Ascending aorta (tissue), 2 donors: ENCODE measurements around the gene TMEM158. TPM values are rescaled to one million over a fixed set of nuclear protein-coding genes. Genes with fewer than 3 reads are reported as not detected.

Source experiments
- DNase-seq, 2 donors: peaks; one replicate each; pipeline ENCODE4 v3.0.0-alpha.2; 2019; ENCODE audit warnings: low spot score in 2 of 2
- H3K27ac ChIP-seq, 2 donors: fragments of 200-600 bp; sonication (generic); one replicate each; pipeline ENCODE4 v1.5.1; 2016 to 2017; ENCODE audit warnings: mild to moderate bottlenecking in 1 of 2
- H3K27me3 ChIP-seq: fragments of 200-600 bp; sonication (generic); one replicate; pipeline ENCODE4 v1.5.1; 2017
- H3K36me3 ChIP-seq, 2 donors: fragments of 200-600 bp; sonication (generic); one replicate each; pipeline ENCODE4 v1.5.1; 2016
- H3K4me1 ChIP-seq, 2 donors: fragments of 200-600 bp; sonication (generic); one replicate each; pipeline ENCODE4 v1.5.1; 2016 to 2017; ENCODE audit warnings: mild to moderate bottlenecking in 1 of 2
- H3K4me3 ChIP-seq, 2 donors: fragments of 200-600 bp; sonication (generic); one replicate each; pipeline ENCODE4 v1.5.1; 2016 to 2017; ENCODE audit warnings: mild to moderate bottlenecking in 1 of 2
- H3K9me3 ChIP-seq, 2 donors: fragments of 200-600 bp; sonication (generic); one replicate each; pipeline ENCODE4 v1.5.1; 2016
- intact Hi-C: fragments of 100-400 bp; cut with DNase I; formaldehyde crosslinking; loops from one replicate; pipeline ENCODE4 v1.15.1; 2023
- total RNA-seq: library from RNA; depleted of rRNA; stranded (reverse); fragments of >200 nt; gene quantifications from one replicate; pipeline ENCODE4 v1.1.0, GENCODE V29; 2016
- TF ChIP-seq, protein P1 (sequence below), 3 experiments: fragments of 200-600 bp in 2 of 3; fragments of 450-650 bp in 1 of 3; sonication (generic) in 2 of 3; IDR thresholded peaks; one replicate each; pipeline ENCODE4 v1.5.1; 2016 to 2019; ENCODE audit warnings: antibody characterized with exemption in 3 of 3, mild to moderate bottlenecking in 1 of 3, moderate library complexity in 1 of 3

TMEM158 gene
- total RNA-seq, 1 donor from 2014 or later, result not detected

DNA sequence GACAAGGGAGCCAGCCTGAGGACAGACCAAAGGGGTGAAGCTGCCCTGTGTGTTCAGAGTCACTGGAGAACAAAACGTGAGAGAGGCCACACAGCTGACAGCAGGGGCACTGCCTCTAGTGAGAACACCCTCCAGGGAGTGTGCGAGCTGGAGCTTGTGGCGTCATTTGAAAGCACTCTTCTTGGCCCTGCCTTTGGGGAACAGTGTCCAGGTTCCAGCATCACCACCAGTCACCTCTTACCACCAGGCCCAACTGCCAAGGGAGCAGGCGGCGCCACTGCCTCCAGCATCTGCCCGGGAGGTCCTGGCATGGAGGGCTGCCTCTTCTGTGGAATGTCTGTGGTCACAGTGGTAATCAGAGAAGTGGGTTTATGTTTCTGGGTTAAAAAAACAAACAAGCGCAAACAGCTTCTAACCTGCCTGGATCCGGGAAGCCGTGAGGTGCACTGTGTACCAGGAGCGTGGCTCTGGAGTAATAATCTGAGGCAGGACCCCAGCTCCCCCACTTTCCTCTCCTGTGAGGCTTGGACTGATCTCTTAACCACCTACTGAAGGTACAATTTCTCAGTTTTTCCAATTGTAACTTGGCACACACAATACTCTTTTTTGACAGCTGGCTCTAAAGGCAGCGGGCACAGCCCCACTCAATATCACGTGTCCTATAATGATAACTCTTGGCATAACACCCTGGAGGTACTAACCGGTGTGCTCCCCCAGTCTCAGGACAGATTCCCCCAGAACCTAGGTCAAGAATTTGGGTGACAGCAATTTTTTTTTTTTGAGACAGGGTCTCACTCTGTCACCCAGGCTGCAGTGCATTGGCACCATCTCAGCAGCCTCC, 47.7 kb downstream of the TMEM158 start:
- no peaks in the 10 kb centered on the region for H3K36me3 ChIP-seq
- TF ChIP-seq, protein P1, sequence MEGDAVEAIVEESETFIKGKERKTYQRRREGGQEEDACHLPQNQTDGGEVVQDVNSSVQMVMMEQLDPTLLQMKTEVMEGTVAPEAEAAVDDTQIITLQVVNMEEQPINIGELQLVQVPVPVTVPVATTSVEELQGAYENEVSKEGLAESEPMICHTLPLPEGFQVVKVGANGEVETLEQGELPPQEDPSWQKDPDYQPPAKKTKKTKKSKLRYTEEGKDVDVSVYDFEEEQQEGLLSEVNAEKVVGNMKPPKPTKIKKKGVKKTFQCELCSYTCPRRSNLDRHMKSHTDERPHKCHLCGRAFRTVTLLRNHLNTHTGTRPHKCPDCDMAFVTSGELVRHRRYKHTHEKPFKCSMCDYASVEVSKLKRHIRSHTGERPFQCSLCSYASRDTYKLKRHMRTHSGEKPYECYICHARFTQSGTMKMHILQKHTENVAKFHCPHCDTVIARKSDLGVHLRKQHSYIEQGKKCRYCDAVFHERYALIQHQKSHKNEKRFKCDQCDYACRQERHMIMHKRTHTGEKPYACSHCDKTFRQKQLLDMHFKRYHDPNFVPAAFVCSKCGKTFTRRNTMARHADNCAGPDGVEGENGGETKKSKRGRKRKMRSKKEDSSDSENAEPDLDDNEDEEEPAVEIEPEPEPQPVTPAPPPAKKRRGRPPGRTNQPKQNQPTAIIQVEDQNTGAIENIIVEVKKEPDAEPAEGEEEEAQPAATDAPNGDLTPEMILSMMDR (IDR thresholded peaks at IDR 0.05), result no peak
- H3K27me3 ChIP-seq, result no peaks in the 10 kb centered on the region
- H3K27ac ChIP-seq, result no peak overlapping the region
- intact Hi-C loops, result no loop called here
- H3K9me3 ChIP-seq, result no peaks in the 10 kb centered on the region
- no peaks in the 10 kb centered on the region for H3K4me1 ChIP-seq
- H3K4me3 ChIP-seq, result no peak overlapping the region
- DNase-seq, result no peak

DNA sequence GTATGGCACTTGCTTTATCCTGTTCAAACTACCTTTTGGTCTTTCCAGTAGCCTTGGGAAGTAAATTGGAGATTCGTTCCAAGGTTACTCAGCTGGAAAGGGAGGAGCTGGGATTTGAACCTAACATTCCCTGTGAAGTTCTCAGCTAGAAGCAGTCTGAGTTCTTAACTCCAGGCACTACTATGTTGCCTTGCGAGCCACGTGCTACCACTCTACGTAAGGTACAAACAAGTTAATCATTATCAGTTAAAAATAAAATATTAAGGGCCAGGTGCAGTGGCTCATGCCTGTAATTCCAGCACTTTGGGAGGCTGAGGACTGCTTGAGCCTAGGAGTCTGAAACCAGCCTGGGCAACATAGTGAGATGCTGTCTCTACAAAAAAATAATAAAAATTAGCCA, 49.2 kb downstream of the TMEM158 start:
- TF ChIP-seq, protein P1 (IDR thresholded peaks at IDR 0.05), result no peak
- Histone ChIP-seq H3K27me3 (no peaks in the 10 kb centered on the region), H3K36me3 (no peaks in the 10 kb centered on the region), H3K27ac (no peak overlapping the region), H3K4me3 (no peak overlapping the region), H3K4me1 (no peaks in the 10 kb centered on the region), H3K9me3 (no peaks in the 10 kb centered on the region)
- intact Hi-C loops, result no loop called here
- no peak for DNase-seq

Other genes with a start within 250 kb of the TMEM158 start
- 130 TPM for gene CLEC3B, start 200.0 kb downstream of the TMEM158 start, total RNA-seq
- gene CDCP1, start 79.9 kb downstream of the TMEM158 start, total RNA-seq, result 3.0 TPM
- gene LARS2, start 162.3 kb upstream of the TMEM158 start, total RNA-seq, result 2.7 TPM